ENCODE data around the gene SMYD3. TPM values are rescaled to one million over a fixed set of nuclear protein-coding genes. Genes with fewer than 3 reads are reported as not detected.

Gene SMYD3
- total and polyA plus RNA-seq, 2 of the 13 experiments (the other 11 are each of a cell fraction or from before 2014, with no cell fraction given), result 27.7 to 35.8 TPM

GRCh38 chr1:245869847-245870246 lies 637.2 kb downstream of the SMYD3 start:
- no peaks in the 10 kb centered on the region for H3K27me3 ChIP-seq (ENCODE audit: control insufficient read depth in 1 of 2, insufficient read depth in 2 of 2, low read length in 2 of 2)
- CTCF ChIA-PET (ENCODE audit: low intra/inter-chr PET ratio, low total read pairs), result no interaction called here
- BruUV-seq (replicated peaks), result no TSS peak

GRCh38 chr1:245867738-245868137 lies 639.3 kb downstream of the SMYD3 start:
- Histone ChIP-seq H3K27me3 (ENCODE audit: control insufficient read depth in 1 of 2, insufficient read depth in 2 of 2, low read length in 2 of 2) (no peaks in the 10 kb centered on the region), H3K9me3 (ENCODE audit: low read length) (no peaks in the 10 kb centered on the region), H3K4me1 (ENCODE audit: insufficient read depth, low read length) (peaks cover 10% of the 10 kb centered on the region), H3K9ac (ENCODE audit: insufficient read depth, low read depth, low read length) (no peak overlapping the region), H3K36me3 (replicated peaks in 1 of 2; ENCODE audit: control insufficient read depth in 1 of 2, insufficient read depth in 2 of 2, low read length in 2 of 2) (no peaks in the 10 kb centered on the region), H4K20me1 (ENCODE audit: insufficient read depth, low read length) (no peaks in the 10 kb centered on the region), H3K4me3 (replicated peaks in 1 of 3; ENCODE audit: insufficient read depth in 1 of 3, low read depth in 2 of 3, low read length in 3 of 3) (no peak overlapping the region), H2AFZ (ENCODE audit: low read length) (no peak overlapping the region), H3K4me2 (ENCODE audit: low read depth, low read length) (no peak overlapping the region), H3K27ac (ENCODE audit: extremely low read length, insufficient read depth, low read length) (no peak overlapping the region), H3K79me2 (ENCODE audit: insufficient read depth, low read length) (no peaks in the 10 kb centered on the region)
- in situ Hi-C loops (cut with HindIII; ENCODE audit: extremely low pct_ligation_motif_present, low pct_unique_long_range_greater_than_20kb), result no loop called here
- TF ChIP-seq ZNF274 (CRISPR knock-in tag; IDR thresholded peaks at IDR 0.05) (no peak), MBNL3 (CRISPR knock-in tag; conservative IDR thresholded peaks at IDR 0.05) (no peak), BORCS8-MEF2B (CRISPR knock-in tag; IDR thresholded peaks at IDR 0.05) (no peak), ZKSCAN8 (CRISPR knock-in tag; IDR thresholded peaks at IDR 0.05; ENCODE audit: borderline replicate concordance) (no peak), TSC22D2 (CRISPR knock-in tag; IDR thresholded peaks at IDR 0.05; ENCODE audit: borderline replicate concordance) (no peak), ZNF704 (CRISPR knock-in tag; IDR thresholded peaks at IDR 0.05; ENCODE audit: borderline replicate concordance) (no peak), ZIK1 (CRISPR knock-in tag; IDR thresholded peaks at IDR 0.05; ENCODE audit: borderline replicate concordance, low read depth) (no peak), YY1 (IDR thresholded peaks at IDR 0.05; ENCODE audit: insufficient read depth, insufficient replicate concordance, low read depth, low read length) (no peak)
- ChIA-PET POLR2A (no interaction called here), CTCF (ENCODE audit: low intra/inter-chr PET ratio, low total read pairs) (no interaction called here)
- WGBS (ENCODE audit: low lambda C conversion rate), result 68% methylated on average over 5 of the region's 5 CpGs
- ATAC-seq (no peak), DNase-seq (ENCODE audit: low spot score) (no peak), FAIRE-seq (no peak)
- no TSS peak for BruUV-seq (replicated peaks)
- intact Hi-C loops (cut with micrococcal nuclease; ENCODE audit: unreplicated experiment), result no loop called here

More at GRCh38 chr1:245869847-245870246, 637.2 kb downstream of the SMYD3 start:
- intact Hi-C loops (cut with micrococcal nuclease; ENCODE audit: unreplicated experiment) (no loop called here), in situ Hi-C loops (cut with HindIII; ENCODE audit: extremely low pct_ligation_motif_present, low pct_unique_long_range_greater_than_20kb) (no loop called here)
- no peak for DNase-seq (ENCODE audit: low spot score)
- POLR2A ChIA-PET, result no interaction called here
- Histone ChIP-seq H3K4me3 (replicated peaks in 1 of 3; ENCODE audit: insufficient read depth in 1 of 3, low read depth in 2 of 3, low read length in 3 of 3) (no peak overlapping the region), H3K4me2 (ENCODE audit: low read depth, low read length) (no peak overlapping the region), H3K9ac (ENCODE audit: insufficient read depth, low read depth, low read length) (no peak overlapping the region), H3K79me2 (ENCODE audit: insufficient read depth, low read length) (no peaks in the 10 kb centered on the region), H3K9me3 (ENCODE audit: low read length) (no peaks in the 10 kb centered on the region), H4K20me1 (ENCODE audit: insufficient read depth, low read length) (no peaks in the 10 kb centered on the region), H3K36me3 (replicated peaks in 1 of 2; ENCODE audit: control insufficient read depth in 1 of 2, insufficient read depth in 2 of 2, low read length in 2 of 2) (no peaks in the 10 kb centered on the region), H3K4me1 (ENCODE audit: insufficient read depth, low read length) (no peaks in the 10 kb centered on the region), H2AFZ (ENCODE audit: low read length) (no peak overlapping the region), H3K27ac (ENCODE audit: extremely low read length, insufficient read depth, low read length) (no peak overlapping the region)
- FAIRE-seq, result no peak
- WGBS (ENCODE audit: low lambda C conversion rate), result 95% methylated on average over 7 of the region's 7 CpGs
- TF ChIP-seq ZBTB8A (CRISPR knock-in tag; IDR thresholded peaks at IDR 0.05; ENCODE audit: borderline replicate concordance, low read depth) (no peak), ZNF839 (CRISPR knock-in tag; IDR thresholded peaks at IDR 0.05; ENCODE audit: borderline replicate concordance) (no peak), ZBTB25 (CRISPR knock-in tag; IDR thresholded peaks at IDR 0.05) (no peak), ASH2L (IDR thresholded peaks at IDR 0.05; ENCODE audit: insufficient read length, low read depth, low read length) (no peak), ZNF780A (CRISPR knock-in tag; IDR thresholded peaks at IDR 0.05) (no peak)
- no peak for ATAC-seq
